Gastrocnemius medialis (tissue), 4 donors: ENCODE results near the gene FZD4. TPM values are rescaled to one million over a fixed set of nuclear protein-coding genes. Genes with fewer than 3 reads are reported as not detected.
"Not testable (repeated sequence)": the region's sequence is repeated elsewhere in the genome, so short reads cannot be mapped to it uniquely, and the experiment has no call there.

Experiments
- ATAC-seq, 2 donors: fragments of 150-250 bp; one replicate each; pipeline ENCODE4 v1.9.1; 2016
- DNase-seq, 2 donors: peaks; one replicate each; pipeline ENCODE4 v3.0.0-alpha.2; 2019
- H3K27ac ChIP-seq, 4 donors: fragments of 200-600 bp; sonication (generic); 1 replicate in 1 of 4; 2 replicates in 3 of 4; pipeline ENCODE4 v1.5.1; 2016 to 2018; ENCODE audit warnings: mild to moderate bottlenecking in 2 of 4, moderate library complexity in 1 of 4
- H3K27me3 ChIP-seq, 3 donors: fragments of 200-600 bp; sonication (generic) in 2 of 3; 1 replicate in 1 of 3; 2 replicates in 2 of 3; pipeline versions ENCODE4 v1.5.1 to v1.6.0; 2016 to 2019; ENCODE audit warnings: mild to moderate bottlenecking in 1 of 3, moderate library complexity in 1 of 3
- H3K36me3 ChIP-seq, 2 donors: fragments of 200-600 bp; sonication (generic) in 1 of 2; one replicate each; pipeline ENCODE4 v1.5.1; 2017 to 2018
- H3K4me1 ChIP-seq, 2 donors: fragments of 200-600 bp; sonication (generic) in 1 of 2; one replicate each; pipeline ENCODE4 v1.5.1; 2016 to 2017; ENCODE audit warnings: mild to moderate bottlenecking in 2 of 2
- H3K4me3 ChIP-seq, 4 donors: fragments of 200-600 bp; sonication (generic) in 3 of 4; 1 replicate in 1 of 4; 2 replicates in 3 of 4; pipeline ENCODE4 v1.5.1; 2016 to 2019; ENCODE audit warnings: mild to moderate bottlenecking in 2 of 4
- H3K9me3 ChIP-seq, 3 donors: fragments of 200-600 bp; sonication (generic) in 2 of 3; 1 replicate in 1 of 3; 2 replicates in 2 of 3; pipeline ENCODE4 v1.5.1; 2016 to 2019
- POLR2A ChIP-seq, 2 donors: fragments of 450-650 bp; IDR thresholded peaks; one replicate each; pipeline ENCODE4 v1.6.1; 2017; ENCODE audit warnings: antibody characterized with exemption in 2 of 2, mild to moderate bottlenecking in 2 of 2, moderate library complexity in 2 of 2
- in situ Hi-C, 4 donors: fragments of 200-750 bp; cut with MboI; loops; one replicate each; pipeline versions ENCODE4 v1.15.0 to v1.8.0; 2017; ENCODE audit warnings: low sequenced_read_pairs in 4 of 4
- intact Hi-C: fragments of 100-400 bp; cut with DNase I; formaldehyde crosslinking; loops from one replicate; pipeline ENCODE4 v1.15.1; 2023; ENCODE audit warnings: low total_unique reads
- total RNA-seq, 4 donors: library from RNA; depleted of rRNA; stranded (reverse); fragments of >200 nt; gene quantifications; one replicate each; pipeline versions ENCODE4 v1.1.0 to v1.2.3, GENCODE V29; 2016
- TF ChIP-seq, protein P1 (sequence below), 5 experiments: fragments of 450-650 bp in 3 of 5; fragments of 200-600 bp in 2 of 5; sonication (generic) in 2 of 5; IDR thresholded peaks in 4 of 5; conservative IDR thresholded peaks in 1 of 5; 1 replicate in 4 of 5; 2 replicates in 1 of 5; pipeline ENCODE4 v1.5.1; 2016 to 2019; ENCODE audit warnings: antibody characterized with exemption in 5 of 5, mild to moderate bottlenecking in 3 of 5, moderate library complexity in 3 of 5

The FZD4 gene
- total RNA-seq, 4 donors from 2014 or later: 31.7 to 52.2 (median 39.1) TPM

DNA sequence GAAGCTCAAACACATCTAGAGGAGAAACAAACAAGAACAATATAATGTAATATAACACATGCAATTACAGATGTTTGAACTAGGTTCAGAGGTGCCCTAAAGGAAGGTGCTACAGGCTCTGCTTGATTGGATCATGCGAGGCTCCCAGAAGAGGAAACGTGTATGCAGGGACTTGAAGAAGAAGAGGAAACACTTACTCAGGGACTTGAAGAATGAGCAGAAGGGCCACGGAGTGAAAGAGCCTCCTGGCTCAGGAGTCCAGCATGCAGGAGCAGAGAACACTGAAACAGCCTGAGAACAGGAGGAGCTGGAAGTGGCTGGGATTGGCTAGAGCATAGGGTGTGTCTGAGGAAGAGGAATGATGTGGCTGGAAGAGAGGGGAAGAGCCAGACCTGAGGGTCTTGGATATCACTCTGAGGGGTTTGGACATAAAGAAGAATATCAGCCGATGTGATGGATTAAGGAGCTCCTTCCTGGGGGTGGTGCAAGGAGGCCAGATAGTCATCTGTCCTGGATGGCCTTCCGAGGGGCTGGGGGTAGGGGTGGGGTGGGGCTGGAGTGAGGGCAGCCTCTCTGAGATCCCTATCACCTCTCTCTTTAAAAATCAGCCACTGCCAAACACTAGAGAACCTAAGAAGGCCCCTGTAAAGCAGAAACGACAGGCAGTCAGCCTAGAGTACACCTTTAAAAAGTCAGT lies 16.8 kb downstream of the FZD4 start:
- in situ Hi-C loops (loop anchor here in 3 of 4 donors (5.0 to 10.0 kb wide), 2 partner anchors 354 to 486 kb away; no protein-coding TSS in a partner anchor), intact Hi-C loops (loop anchor here (1.0 kb wide), 1 partner anchor 352 kb away; no protein-coding TSS in a partner anchor)
- Histone ChIP-seq H3K4me3 (no peak overlapping the region), H3K4me1 (peaks cover 47 to 50% of the 10 kb centered on the region in 2 donors), H3K27ac (peak overlapping the region in 2 of 4 donors; percentile 6 to 12), H3K9me3 (no peaks in the 10 kb centered on the region), H3K36me3 (no peaks in the 10 kb centered on the region), H3K27me3 (no peaks in the 10 kb centered on the region)
- no peak for TF ChIP-seq POLR2A (IDR thresholded peaks at IDR 0.05)
- TF ChIP-seq, protein P1, sequence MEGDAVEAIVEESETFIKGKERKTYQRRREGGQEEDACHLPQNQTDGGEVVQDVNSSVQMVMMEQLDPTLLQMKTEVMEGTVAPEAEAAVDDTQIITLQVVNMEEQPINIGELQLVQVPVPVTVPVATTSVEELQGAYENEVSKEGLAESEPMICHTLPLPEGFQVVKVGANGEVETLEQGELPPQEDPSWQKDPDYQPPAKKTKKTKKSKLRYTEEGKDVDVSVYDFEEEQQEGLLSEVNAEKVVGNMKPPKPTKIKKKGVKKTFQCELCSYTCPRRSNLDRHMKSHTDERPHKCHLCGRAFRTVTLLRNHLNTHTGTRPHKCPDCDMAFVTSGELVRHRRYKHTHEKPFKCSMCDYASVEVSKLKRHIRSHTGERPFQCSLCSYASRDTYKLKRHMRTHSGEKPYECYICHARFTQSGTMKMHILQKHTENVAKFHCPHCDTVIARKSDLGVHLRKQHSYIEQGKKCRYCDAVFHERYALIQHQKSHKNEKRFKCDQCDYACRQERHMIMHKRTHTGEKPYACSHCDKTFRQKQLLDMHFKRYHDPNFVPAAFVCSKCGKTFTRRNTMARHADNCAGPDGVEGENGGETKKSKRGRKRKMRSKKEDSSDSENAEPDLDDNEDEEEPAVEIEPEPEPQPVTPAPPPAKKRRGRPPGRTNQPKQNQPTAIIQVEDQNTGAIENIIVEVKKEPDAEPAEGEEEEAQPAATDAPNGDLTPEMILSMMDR (IDR thresholded peaks at IDR 0.05 in 4 of 5, conservative IDR thresholded peaks at IDR 0.05 in 1 of 5): no peak
- DNase-seq (no peak), ATAC-seq (no peak)

DNA sequence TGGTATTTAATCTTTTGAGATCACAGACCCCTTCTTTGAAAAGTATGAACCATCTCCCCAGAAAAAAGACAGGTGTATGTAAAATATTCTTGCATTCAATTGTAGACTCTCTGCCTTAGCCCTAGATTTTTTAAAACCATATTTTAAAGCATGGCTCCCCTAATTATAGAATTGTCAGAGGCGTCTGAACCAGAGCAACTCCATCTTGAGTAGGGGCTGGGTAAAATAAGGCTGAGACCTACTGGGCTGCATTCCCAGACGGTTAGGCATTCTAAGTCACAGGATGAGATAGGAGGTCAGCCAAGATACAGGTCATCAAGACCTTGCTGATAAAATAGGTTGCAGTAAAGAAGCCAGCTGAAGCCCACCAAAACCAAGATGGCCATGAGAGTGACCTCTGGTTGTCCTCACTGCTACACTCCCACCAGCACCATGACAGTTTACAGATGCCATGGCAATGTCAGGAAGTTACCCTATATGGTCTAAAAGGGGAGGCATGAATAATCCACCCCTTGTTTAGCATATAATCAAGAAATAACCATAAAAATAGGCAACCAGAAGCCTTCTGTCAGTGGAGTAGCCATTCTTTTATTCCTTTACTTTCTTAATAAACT lies 17.9 kb downstream of the FZD4 start:
- H3K36me3 ChIP-seq, H3K27ac ChIP-seq, H3K4me3 ChIP-seq, intact Hi-C loops, DNase-seq, H3K9me3 ChIP-seq, H3K27me3 ChIP-seq, ATAC-seq: not testable (repeated sequence)
- H3K4me1 ChIP-seq: peaks cover 44% of the 10 kb centered on the region in 2 donors
- in situ Hi-C loops: loop anchor here in 3 of 4 donors (5.0 to 10.0 kb wide), 2 partner anchors 355 to 488 kb away; no protein-coding TSS in a partner anchor

DNA sequence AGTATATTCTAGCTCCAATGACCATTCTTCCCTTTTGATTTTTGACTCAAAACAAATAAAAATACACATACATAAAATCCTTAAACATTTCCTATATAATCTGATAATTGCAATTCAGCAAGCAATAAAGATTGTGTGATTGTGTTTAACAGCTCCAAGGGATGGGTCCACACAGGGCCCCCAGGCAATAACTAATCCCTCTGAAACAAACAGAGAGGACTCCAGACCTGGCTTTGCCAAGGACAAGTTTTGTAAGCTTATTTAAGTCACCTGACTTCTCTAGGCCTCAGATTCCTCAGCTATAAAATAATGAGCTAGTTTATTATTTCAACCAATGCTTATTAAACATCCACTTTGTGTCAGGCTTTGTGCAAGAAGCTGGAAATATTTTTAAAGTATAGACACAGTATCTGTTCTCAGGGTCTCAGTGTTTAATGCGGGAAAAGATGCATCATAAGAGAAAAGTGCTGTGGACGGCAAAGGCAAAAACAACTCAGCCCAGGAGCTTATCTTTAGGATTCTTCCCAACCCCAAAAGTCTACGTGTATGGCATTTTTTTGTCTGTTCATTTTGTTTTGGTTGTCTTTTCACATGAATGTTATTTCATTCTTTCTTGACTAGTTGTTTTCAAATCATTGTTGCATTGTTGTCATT lies 20.1 kb downstream of the FZD4 start:
- DNase-seq (no peak), ATAC-seq (no peak)
- TF ChIP-seq, protein P1 (IDR thresholded peaks at IDR 0.05 in 4 of 5, conservative IDR thresholded peaks at IDR 0.05 in 1 of 5): no peak
- no peak for TF ChIP-seq POLR2A (IDR thresholded peaks at IDR 0.05)
- peaks cover 25 to 34% of the 10 kb centered on the region in 2 donors for H3K4me1 ChIP-seq
- in situ Hi-C loops (loop anchor here in 3 of 4 donors (5.0 to 10.0 kb wide), 2 partner anchors 357 to 490 kb away; no protein-coding TSS in a partner anchor), intact Hi-C loops (no loop called here)
- H3K27ac ChIP-seq: peak overlapping the region in 1 of 4 donors; percentile 20
- no peaks in the 10 kb centered on the region for H3K36me3 ChIP-seq
- H3K9me3 ChIP-seq: no peaks in the 10 kb centered on the region
- no peak overlapping the region for H3K4me3 ChIP-seq
- H3K27me3 ChIP-seq: no peaks in the 10 kb centered on the region

DNA sequence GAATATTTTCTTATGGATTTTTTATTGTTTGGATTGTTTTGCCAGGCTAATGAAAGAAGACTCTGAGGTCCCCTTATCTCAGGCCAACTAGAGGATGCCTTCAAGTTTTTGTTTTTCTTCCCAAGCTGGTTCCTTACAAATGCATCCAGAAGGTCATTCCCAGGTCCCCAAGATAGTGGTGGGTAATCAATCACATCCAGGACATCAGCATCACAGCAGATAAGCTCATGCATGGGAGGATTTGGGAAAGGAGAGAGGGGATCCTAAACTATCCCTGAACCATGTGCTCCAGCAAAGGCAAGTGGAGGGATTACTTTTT lies 20.7 kb downstream of the FZD4 start:
- TF ChIP-seq, protein P1 (IDR thresholded peaks at IDR 0.05 in 4 of 5, conservative IDR thresholded peaks at IDR 0.05 in 1 of 5): no peak
- TF ChIP-seq POLR2A (IDR thresholded peaks at IDR 0.05): no peak
- intact Hi-C loops (no loop called here), in situ Hi-C loops (loop anchor here in 2 of 4 donors (10.0 kb wide), 1 partner anchor 490 kb away; no protein-coding TSS in a partner anchor)
- ATAC-seq (no peak), DNase-seq (no peak)
- peaks cover 20 to 29% of the 10 kb centered on the region in 2 donors for H3K4me1 ChIP-seq
- no peaks in the 10 kb centered on the region for H3K9me3 ChIP-seq
- peak overlapping the region in 1 of 4 donors; percentile 20 for H3K27ac ChIP-seq
- H3K4me3 ChIP-seq: no peak overlapping the region
- no peaks in the 10 kb centered on the region for H3K36me3 ChIP-seq
- H3K27me3 ChIP-seq: no peaks in the 10 kb centered on the region
